ENCODE measurements around the gene DAB2.

- TF ChIP-seq CTCF (IDR thresholded peaks at IDR 0.05), result no peak
- TF ChIP-seq EZH2 (IDR thresholded peaks at IDR 0.05; ENCODE audit: borderline replicate concordance, insufficient read depth, low read depth, low read length, poor library complexity, severe bottlenecking), result no peak
These were observed 42.1 kb upstream of the DAB2 start for GRCh38 chr5:39466846-39467245.
